ENCODE results near the gene MOSMO. TPM values are rescaled to one million over a fixed set of nuclear protein-coding genes. Genes with fewer than 3 reads are reported as not detected.

MOSMO gene
- total RNA-seq, 4 donors from 2014 or later = 8.3 to 16.4 (median 13.1) TPM

- DNase-seq (ENCODE audit: low spot score in 2 of 2) = no peak
- intact Hi-C loops (cut with DNase I; ENCODE audit: low total_unique reads) = no loop called here
- WGBS, 2 donors = 74 to 79% methylated on average over 3 of the region's 3 CpGs
- TF ChIP-seq CTCF (IDR thresholded peaks at IDR 0.05) (no peak), POLR2A (IDR thresholded peaks at IDR 0.05) (no peak)
- no peak overlapping the region for H3K4me3 ChIP-seq (ENCODE audit: low read depth, poor library complexity, severe bottlenecking)
Measured at GRCh38 chr16:22093331-22093730, 85.4 kb downstream of the MOSMO start.

GRCh38 chr16:22093996-22094395 is 86.1 kb downstream of the MOSMO start:
- DNase-seq (ENCODE audit: low spot score in 2 of 2) = no peak
- TF ChIP-seq CTCF (IDR thresholded peaks at IDR 0.05) = no peak
- TF ChIP-seq POLR2A (IDR thresholded peaks at IDR 0.05) = no peak
- 70 to 82% methylated on average over 3 of the region's 3 CpGs for WGBS, 2 donors
- intact Hi-C loops (cut with DNase I; ENCODE audit: low total_unique reads) = no loop called here
- H3K4me3 ChIP-seq (ENCODE audit: low read depth, poor library complexity, severe bottlenecking) = no peak overlapping the region

DNA sequence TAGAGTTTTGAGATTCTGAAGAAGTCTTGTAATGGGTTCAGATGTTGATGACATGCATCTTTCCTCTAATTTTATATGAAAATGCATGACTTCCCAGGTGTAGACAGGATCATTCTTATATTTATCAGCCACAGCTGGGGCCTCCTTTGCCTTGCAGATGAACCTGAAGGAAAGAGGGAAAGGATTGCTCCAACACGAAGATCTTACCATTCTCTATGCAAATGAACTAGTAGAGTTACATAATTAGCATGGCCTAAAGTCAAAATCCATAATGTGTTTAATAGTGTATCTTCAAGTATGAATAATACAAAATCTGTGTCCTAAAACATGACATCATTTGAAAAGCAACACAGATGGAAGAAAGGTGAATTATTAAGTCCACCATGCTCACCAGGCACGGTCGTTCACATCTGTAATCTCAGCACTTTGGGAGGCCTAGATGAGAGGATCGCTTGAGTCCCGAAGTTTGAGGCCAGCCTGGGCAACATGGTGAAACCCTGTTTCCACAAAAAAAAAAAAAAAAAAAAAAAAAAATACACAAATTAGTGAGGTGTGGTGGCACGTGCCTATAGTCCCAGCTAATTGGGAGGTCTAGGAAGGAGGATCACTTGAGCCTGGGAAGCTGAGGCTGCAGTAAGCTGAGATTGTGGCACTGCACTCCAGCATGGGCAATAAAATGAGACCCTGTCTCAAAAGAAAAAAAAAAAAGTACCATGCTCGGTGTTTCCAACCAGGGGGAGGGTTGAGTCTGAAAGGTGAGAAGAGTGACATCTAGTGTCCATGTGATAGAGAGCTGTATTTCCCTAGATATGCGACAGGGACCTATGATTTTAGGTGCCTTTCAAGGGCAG is 90.7 kb downstream of the MOSMO start:
- TF ChIP-seq CTCF (IDR thresholded peaks at IDR 0.05) (no peak), POLR2A (IDR thresholded peaks at IDR 0.05) (no peak)
- WGBS, 2 donors = 46 to 49% methylated on average over 8 of the region's 8 CpGs
- H3K4me3 ChIP-seq (ENCODE audit: low read depth, poor library complexity, severe bottlenecking) = no peak overlapping the region
- intact Hi-C loops (cut with DNase I; ENCODE audit: low total_unique reads) = no loop called here
- no peak for DNase-seq (ENCODE audit: low spot score in 2 of 2)

- WGBS, 2 donors = 75 to 84% methylated on average over 9 of the region's 9 CpGs
- DNase-seq (ENCODE audit: low spot score in 2 of 2) = no peak
- no peak overlapping the region for H3K4me3 ChIP-seq (ENCODE audit: low read depth, poor library complexity, severe bottlenecking)
- no peak for TF ChIP-seq POLR2A (IDR thresholded peaks at IDR 0.05)
- TF ChIP-seq CTCF (IDR thresholded peaks at IDR 0.05) = no peak
- intact Hi-C loops (cut with DNase I; ENCODE audit: low total_unique reads) = no loop called here
Measured at GRCh38 chr16:22099256-22099975, 91.5 kb downstream of the MOSMO start.

- DNase-seq (ENCODE audit: low spot score in 2 of 2) = no peak
- intact Hi-C loops (cut with DNase I; ENCODE audit: low total_unique reads) = no loop called here
- WGBS, 2 donors = 87 to 95% methylated on average over 1 of the region's 1 CpG
- H3K4me3 ChIP-seq (ENCODE audit: low read depth, poor library complexity, severe bottlenecking) = no peak overlapping the region
- TF ChIP-seq POLR2A (IDR thresholded peaks at IDR 0.05) (no peak), CTCF (IDR thresholded peaks at IDR 0.05) (no peak)
Measured at GRCh38 chr16:22103441-22103840, 95.5 kb downstream of the MOSMO start.

Data from lower leg skin (tissue), 4 donors.